Measurements from ENCODE around the gene AGAP2.

AGAP2 gene

DNA sequence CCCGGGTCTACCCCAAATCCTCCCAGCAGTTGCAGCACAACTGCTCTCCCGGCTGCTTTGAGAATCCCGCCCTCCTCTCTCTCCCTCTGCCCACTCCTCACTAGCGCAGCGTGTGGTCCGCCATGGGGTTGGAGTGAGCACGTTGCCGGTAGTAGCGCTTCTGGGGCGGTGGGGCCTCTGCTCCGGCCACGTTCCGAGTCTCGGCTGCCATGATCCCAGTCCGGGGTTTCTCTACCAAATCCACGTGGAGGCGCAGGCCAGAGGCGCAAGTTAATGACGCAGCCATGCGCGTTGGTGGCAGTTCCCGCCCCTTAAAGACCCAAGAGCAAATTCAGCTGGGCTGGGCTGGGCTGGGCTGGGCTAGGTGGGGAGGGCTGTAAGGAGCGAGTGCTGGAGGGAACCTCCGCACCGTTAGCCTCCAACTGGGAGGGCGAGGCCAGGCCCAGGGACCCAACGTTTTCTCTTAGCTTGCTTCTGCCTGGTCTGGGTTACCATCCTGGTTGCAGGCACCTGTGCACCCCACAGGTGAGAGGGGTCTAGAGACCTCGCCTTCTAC is 33.4 kb upstream of the AGAP2 start, which contains the start of gene METTL1 (continued):
- TF ChIP-seq, protein P1, sequence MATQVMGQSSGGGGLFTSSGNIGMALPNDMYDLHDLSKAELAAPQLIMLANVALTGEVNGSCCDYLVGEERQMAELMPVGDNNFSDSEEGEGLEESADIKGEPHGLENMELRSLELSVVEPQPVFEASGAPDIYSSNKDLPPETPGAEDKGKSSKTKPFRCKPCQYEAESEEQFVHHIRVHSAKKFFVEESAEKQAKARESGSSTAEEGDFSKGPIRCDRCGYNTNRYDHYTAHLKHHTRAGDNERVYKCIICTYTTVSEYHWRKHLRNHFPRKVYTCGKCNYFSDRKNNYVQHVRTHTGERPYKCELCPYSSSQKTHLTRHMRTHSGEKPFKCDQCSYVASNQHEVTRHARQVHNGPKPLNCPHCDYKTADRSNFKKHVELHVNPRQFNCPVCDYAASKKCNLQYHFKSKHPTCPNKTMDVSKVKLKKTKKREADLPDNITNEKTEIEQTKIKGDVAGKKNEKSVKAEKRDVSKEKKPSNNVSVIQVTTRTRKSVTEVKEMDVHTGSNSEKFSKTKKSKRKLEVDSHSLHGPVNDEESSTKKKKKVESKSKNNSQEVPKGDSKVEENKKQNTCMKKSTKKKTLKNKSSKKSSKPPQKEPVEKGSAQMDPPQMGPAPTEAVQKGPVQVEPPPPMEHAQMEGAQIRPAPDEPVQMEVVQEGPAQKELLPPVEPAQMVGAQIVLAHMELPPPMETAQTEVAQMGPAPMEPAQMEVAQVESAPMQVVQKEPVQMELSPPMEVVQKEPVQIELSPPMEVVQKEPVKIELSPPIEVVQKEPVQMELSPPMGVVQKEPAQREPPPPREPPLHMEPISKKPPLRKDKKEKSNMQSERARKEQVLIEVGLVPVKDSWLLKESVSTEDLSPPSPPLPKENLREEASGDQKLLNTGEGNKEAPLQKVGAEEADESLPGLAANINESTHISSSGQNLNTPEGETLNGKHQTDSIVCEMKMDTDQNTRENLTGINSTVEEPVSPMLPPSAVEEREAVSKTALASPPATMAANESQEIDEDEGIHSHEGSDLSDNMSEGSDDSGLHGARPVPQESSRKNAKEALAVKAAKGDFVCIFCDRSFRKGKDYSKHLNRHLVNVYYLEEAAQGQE (tag by site-specific recombination; IDR thresholded peaks at IDR 0.05) = peak; percentile 42; the same call in 1 of the 2 replicates
- TF ChIP-seq ZNF561 (tag by site-specific recombination; IDR thresholded peaks at IDR 0.05; ENCODE audit: borderline replicate concordance) = peak; percentile 84
- peak; percentile 75; the same call in 1 of the 2 replicates for TF ChIP-seq ZNF391 (tag by site-specific recombination; IDR thresholded peaks at IDR 0.05; ENCODE audit: borderline replicate concordance, low read depth)
- TF ChIP-seq ZBTB48 (tag by site-specific recombination; IDR thresholded peaks at IDR 0.05) = peak; percentile 96
- TF ChIP-seq, protein P2, sequence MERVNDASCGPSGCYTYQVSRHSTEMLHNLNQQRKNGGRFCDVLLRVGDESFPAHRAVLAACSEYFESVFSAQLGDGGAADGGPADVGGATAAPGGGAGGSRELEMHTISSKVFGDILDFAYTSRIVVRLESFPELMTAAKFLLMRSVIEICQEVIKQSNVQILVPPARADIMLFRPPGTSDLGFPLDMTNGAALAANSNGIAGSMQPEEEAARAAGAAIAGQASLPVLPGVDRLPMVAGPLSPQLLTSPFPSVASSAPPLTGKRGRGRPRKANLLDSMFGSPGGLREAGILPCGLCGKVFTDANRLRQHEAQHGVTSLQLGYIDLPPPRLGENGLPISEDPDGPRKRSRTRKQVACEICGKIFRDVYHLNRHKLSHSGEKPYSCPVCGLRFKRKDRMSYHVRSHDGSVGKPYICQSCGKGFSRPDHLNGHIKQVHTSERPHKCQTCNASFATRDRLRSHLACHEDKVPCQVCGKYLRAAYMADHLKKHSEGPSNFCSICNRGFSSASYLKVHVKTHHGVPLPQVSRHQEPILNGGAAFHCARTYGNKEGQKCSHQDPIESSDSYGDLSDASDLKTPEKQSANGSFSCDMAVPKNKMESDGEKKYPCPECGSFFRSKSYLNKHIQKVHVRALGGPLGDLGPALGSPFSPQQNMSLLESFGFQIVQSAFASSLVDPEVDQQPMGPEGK (tag by site-specific recombination; IDR thresholded peaks at IDR 0.05) = peak; percentile 85
- TF ChIP-seq, protein P3, sequence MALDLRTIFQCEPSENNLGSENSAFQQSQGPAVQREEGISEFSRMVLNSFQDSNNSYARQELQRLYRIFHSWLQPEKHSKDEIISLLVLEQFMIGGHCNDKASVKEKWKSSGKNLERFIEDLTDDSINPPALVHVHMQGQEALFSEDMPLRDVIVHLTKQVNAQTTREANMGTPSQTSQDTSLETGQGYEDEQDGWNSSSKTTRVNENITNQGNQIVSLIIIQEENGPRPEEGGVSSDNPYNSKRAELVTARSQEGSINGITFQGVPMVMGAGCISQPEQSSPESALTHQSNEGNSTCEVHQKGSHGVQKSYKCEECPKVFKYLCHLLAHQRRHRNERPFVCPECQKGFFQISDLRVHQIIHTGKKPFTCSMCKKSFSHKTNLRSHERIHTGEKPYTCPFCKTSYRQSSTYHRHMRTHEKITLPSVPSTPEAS (tag by site-specific recombination; IDR thresholded peaks at IDR 0.05) = peak; percentile 38; the same call in 1 of the 2 replicates
- TF ChIP-seq ZNF629 (tag by site-specific recombination; IDR thresholded peaks at IDR 0.05) = peak; percentile 98
- TF ChIP-seq, protein P4, sequence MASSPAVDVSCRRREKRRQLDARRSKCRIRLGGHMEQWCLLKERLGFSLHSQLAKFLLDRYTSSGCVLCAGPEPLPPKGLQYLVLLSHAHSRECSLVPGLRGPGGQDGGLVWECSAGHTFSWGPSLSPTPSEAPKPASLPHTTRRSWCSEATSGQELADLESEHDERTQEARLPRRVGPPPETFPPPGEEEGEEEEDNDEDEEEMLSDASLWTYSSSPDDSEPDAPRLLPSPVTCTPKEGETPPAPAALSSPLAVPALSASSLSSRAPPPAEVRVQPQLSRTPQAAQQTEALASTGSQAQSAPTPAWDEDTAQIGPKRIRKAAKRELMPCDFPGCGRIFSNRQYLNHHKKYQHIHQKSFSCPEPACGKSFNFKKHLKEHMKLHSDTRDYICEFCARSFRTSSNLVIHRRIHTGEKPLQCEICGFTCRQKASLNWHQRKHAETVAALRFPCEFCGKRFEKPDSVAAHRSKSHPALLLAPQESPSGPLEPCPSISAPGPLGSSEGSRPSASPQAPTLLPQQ (tag by site-specific recombination; IDR thresholded peaks at IDR 0.05) = peak; percentile 94
- TF ChIP-seq YY1 (tag by site-specific recombination; IDR thresholded peaks at IDR 0.05) = peak; percentile 96
- TF ChIP-seq ZNF133 (tag by site-specific recombination; IDR thresholded peaks at IDR 0.05) = no peak
- no peak for TF ChIP-seq ZNF157 (tag by site-specific recombination; IDR thresholded peaks at IDR 0.05)
- TF ChIP-seq ZNF600 (tag by site-specific recombination; IDR thresholded peaks at IDR 0.05) = peak; percentile 99
- TF ChIP-seq MZF1 (tag by site-specific recombination; IDR thresholded peaks at IDR 0.05; ENCODE audit: borderline replicate concordance) = 0 out of 2 replicates have a peak, but pooled peaks have one; percentile 12
- TF ChIP-seq, protein P5, sequence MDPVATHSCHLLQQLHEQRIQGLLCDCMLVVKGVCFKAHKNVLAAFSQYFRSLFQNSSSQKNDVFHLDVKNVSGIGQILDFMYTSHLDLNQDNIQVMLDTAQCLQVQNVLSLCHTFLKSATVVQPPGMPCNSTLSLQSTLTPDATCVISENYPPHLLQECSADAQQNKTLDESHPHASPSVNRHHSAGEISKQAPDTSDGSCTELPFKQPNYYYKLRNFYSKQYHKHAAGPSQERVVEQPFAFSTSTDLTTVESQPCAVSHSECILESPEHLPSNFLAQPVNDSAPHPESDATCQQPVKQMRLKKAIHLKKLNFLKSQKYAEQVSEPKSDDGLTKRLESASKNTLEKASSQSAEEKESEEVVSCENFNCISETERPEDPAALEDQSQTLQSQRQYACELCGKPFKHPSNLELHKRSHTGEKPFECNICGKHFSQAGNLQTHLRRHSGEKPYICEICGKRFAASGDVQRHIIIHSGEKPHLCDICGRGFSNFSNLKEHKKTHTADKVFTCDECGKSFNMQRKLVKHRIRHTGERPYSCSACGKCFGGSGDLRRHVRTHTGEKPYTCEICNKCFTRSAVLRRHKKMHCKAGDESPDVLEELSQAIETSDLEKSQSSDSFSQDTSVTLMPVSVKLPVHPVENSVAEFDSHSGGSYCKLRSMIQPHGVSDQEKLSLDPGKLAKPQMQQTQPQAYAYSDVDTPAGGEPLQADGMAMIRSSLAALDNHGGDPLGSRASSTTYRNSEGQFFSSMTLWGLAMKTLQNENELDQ (tag by site-specific recombination; IDR thresholded peaks at IDR 0.05; ENCODE audit: low read depth) = no peak
- no peak for TF ChIP-seq ZNF311 (tag by site-specific recombination; IDR thresholded peaks at IDR 0.05; ENCODE audit: borderline replicate concordance)
- TF ChIP-seq ZNF423 (tag by site-specific recombination; IDR thresholded peaks at IDR 0.05) = peak; percentile 8; the same call in 1 of the 2 replicates
- no peak for TF ChIP-seq ZNF621 (tag by site-specific recombination; IDR thresholded peaks at IDR 0.05)
- TF ChIP-seq ZNF248 (tag by site-specific recombination; IDR thresholded peaks at IDR 0.05) = no peak
- TF ChIP-seq, protein P6, sequence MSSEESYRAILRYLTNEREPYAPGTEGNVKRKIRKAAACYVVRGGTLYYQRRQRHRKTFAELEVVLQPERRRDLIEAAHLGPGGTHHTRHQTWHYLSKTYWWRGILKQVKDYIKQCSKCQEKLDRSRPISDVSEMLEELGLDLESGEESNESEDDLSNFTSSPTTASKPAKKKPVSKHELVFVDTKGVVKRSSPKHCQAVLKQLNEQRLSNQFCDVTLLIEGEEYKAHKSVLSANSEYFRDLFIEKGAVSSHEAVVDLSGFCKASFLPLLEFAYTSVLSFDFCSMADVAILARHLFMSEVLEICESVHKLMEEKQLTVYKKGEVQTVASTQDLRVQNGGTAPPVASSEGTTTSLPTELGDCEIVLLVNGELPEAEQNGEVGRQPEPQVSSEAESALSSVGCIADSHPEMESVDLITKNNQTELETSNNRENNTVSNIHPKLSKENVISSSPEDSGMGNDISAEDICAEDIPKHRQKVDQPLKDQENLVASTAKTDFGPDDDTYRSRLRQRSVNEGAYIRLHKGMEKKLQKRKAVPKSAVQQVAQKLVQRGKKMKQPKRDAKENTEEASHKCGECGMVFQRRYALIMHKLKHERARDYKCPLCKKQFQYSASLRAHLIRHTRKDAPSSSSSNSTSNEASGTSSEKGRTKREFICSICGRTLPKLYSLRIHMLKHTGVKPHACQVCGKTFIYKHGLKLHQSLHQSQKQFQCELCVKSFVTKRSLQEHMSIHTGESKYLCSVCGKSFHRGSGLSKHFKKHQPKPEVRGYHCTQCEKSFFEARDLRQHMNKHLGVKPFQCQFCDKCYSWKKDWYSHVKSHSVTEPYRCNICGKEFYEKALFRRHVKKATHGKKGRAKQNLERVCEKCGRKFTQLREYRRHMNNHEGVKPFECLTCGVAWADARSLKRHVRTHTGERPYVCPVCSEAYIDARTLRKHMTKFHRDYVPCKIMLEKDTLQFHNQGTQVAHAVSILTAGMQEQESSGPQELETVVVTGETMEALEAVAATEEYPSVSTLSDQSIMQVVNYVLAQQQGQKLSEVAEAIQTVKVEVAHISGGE (tag by site-specific recombination; conservative IDR thresholded peaks at IDR 0.05; ENCODE audit: low read depth) = peak; percentile 38; the same call in 1 of the 2 replicates
- TF ChIP-seq ZNF843 (tag by site-specific recombination; IDR thresholded peaks at IDR 0.05) = peak; percentile 78; the same call in 1 of the 2 replicates
- TF ChIP-seq GLIS2 (tag by site-specific recombination; IDR thresholded peaks at IDR 0.05) = peak; percentile 77
- no peak for TF ChIP-seq ZNF211 (tag by site-specific recombination; IDR thresholded peaks at IDR 0.05; ENCODE audit: low read depth)
- TF ChIP-seq, protein P7, sequence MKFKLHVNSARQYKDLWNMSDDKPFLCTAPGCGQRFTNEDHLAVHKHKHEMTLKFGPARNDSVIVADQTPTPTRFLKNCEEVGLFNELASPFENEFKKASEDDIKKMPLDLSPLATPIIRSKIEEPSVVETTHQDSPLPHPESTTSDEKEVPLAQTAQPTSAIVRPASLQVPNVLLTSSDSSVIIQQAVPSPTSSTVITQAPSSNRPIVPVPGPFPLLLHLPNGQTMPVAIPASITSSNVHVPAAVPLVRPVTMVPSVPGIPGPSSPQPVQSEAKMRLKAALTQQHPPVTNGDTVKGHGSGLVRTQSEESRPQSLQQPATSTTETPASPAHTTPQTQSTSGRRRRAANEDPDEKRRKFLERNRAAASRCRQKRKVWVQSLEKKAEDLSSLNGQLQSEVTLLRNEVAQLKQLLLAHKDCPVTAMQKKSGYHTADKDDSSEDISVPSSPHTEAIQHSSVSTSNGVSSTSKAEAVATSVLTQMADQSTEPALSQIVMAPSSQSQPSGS (tag by site-specific recombination; IDR thresholded peaks at IDR 0.05; ENCODE audit: low read depth) = peak; percentile 6; the same call in 1 of the 2 replicates
- no peak for TF ChIP-seq ZNF175 (tag by site-specific recombination; IDR thresholded peaks at IDR 0.05)
